ENCODE results near the gene ODAD2.
"Not testable (repeated sequence)": the region's sequence is repeated elsewhere in the genome, so short reads cannot be mapped to it uniquely, and the experiment has no call there.

GRCh38 chr10:27899485-27899884 lies 99.4 kb downstream of the ODAD2 start:
- not testable (repeated sequence) for TF ChIP-seq CTCF (IDR thresholded peaks at IDR 0.05; ENCODE audit: borderline replicate concordance, extremely low read depth, low read length, poor library complexity, severe bottlenecking); EZH2 (IDR thresholded peaks at IDR 0.05; ENCODE audit: borderline replicate concordance, low read depth, low read length, severe bottlenecking)

Data from DND-41 (cell line).